ENCODE measurements around the gene HECTD4.
A peak's percentile ranks its signal among the peaks of the same experiment; 100 is the strongest.

The HECTD4 gene

GRCh38 chr12:112304436-112304835 is 77.8 kb downstream of the HECTD4 start:
- Histone ChIP-seq H3K79me2 (ENCODE audit: insufficient read depth, low read depth) (no peaks in the 10 kb centered on the region), H3K27me3 (ENCODE audit: insufficient read depth, low read depth) (no peaks in the 10 kb centered on the region), H3K9ac (no peak overlapping the region), H3K36me3 (ENCODE audit: insufficient read depth) (no peaks in the 10 kb centered on the region; the same call in 1 of the 2 replicates), H3K4me3 (IDR thresholded peaks at IDR 0.05; ENCODE audit: insufficient read depth, low read depth, low read length) (no peak overlapping the region), H3K4me2 (no peak overlapping the region), H4K20me1 (ENCODE audit: insufficient read depth) (no peaks in the 10 kb centered on the region), H2AFZ (ENCODE audit: low read depth) (no peak overlapping the region), H3K27ac (no peak overlapping the region), H3K4me1 (ENCODE audit: low read depth, poor library complexity, severe bottlenecking) (peaks cover 18% of the 10 kb centered on the region)
- TF ChIP-seq CTCF (conservative IDR thresholded peaks at IDR 0.05; ENCODE audit: low read depth, low read length) = no peak

GRCh38 chr12:112303799-112304198 is 78.4 kb downstream of the HECTD4 start:
- Histone ChIP-seq H3K4me1 (ENCODE audit: low read depth, poor library complexity, severe bottlenecking) (peaks cover 18% of the 10 kb centered on the region), H3K4me2 (no peak overlapping the region; the same call in 1 of the 2 replicates), H3K36me3 (ENCODE audit: insufficient read depth) (no peaks in the 10 kb centered on the region; the same call in 1 of the 2 replicates), H3K27ac (peak overlapping the region; percentile 41; the same call in 1 of the 2 replicates), H2AFZ (ENCODE audit: low read depth) (no peak overlapping the region), H3K79me2 (ENCODE audit: insufficient read depth, low read depth) (no peaks in the 10 kb centered on the region), H4K20me1 (ENCODE audit: insufficient read depth) (no peaks in the 10 kb centered on the region), H3K9ac (no peak overlapping the region), H3K27me3 (ENCODE audit: insufficient read depth, low read depth) (no peaks in the 10 kb centered on the region), H3K4me3 (IDR thresholded peaks at IDR 0.05; ENCODE audit: insufficient read depth, low read depth, low read length) (no peak overlapping the region)
- TF ChIP-seq CTCF (conservative IDR thresholded peaks at IDR 0.05; ENCODE audit: low read depth, low read length) = no peak

- H2AFZ ChIP-seq (ENCODE audit: low read depth) = no peak overlapping the region
- peak overlapping the region; percentile 37; the same call in 1 of the 2 replicates for H3K4me2 ChIP-seq
- no peaks in the 10 kb centered on the region for H3K27me3 ChIP-seq (ENCODE audit: insufficient read depth, low read depth)
- TF ChIP-seq CTCF (conservative IDR thresholded peaks at IDR 0.05; ENCODE audit: low read depth, low read length) = no peak
- no peak overlapping the region for H3K9ac ChIP-seq
- H3K4me3 ChIP-seq (IDR thresholded peaks at IDR 0.05; ENCODE audit: insufficient read depth, low read depth, low read length) = no peak overlapping the region
- H3K27ac ChIP-seq = peak overlapping the region; percentile 41; the same call in 1 of the 2 replicates
- H3K79me2 ChIP-seq (ENCODE audit: insufficient read depth, low read depth) = no peaks in the 10 kb centered on the region
- H3K4me1 ChIP-seq (ENCODE audit: low read depth, poor library complexity, severe bottlenecking) = peaks cover 18% of the 10 kb centered on the region
- no peaks in the 10 kb centered on the region for H4K20me1 ChIP-seq (ENCODE audit: insufficient read depth)
- H3K36me3 ChIP-seq (ENCODE audit: insufficient read depth) = no peaks in the 10 kb centered on the region; the same call in 1 of the 2 replicates
Measured at GRCh38 chr12:112303004-112303403, 79.2 kb downstream of the HECTD4 start.

GRCh38 chr12:112299704-112300103 is 82.5 kb downstream of the HECTD4 start:
- H3K4me3 ChIP-seq (IDR thresholded peaks at IDR 0.05; ENCODE audit: insufficient read depth, low read depth, low read length) = no peak overlapping the region
- no peak overlapping the region for H3K4me2 ChIP-seq
- peaks cover 18% of the 10 kb centered on the region for H3K4me1 ChIP-seq (ENCODE audit: low read depth, poor library complexity, severe bottlenecking)
- H3K36me3 ChIP-seq (ENCODE audit: insufficient read depth) = no peaks in the 10 kb centered on the region; the same call in 1 of the 2 replicates
- no peak overlapping the region for H3K9ac ChIP-seq
- no peaks in the 10 kb centered on the region for H4K20me1 ChIP-seq (ENCODE audit: insufficient read depth)
- H3K27ac ChIP-seq = no peak overlapping the region
- no peak for TF ChIP-seq CTCF (conservative IDR thresholded peaks at IDR 0.05; ENCODE audit: low read depth, low read length)
- H3K27me3 ChIP-seq (ENCODE audit: insufficient read depth, low read depth) = no peaks in the 10 kb centered on the region
- H2AFZ ChIP-seq (ENCODE audit: low read depth) = no peak overlapping the region
- H3K79me2 ChIP-seq (ENCODE audit: insufficient read depth, low read depth) = no peaks in the 10 kb centered on the region

All from KMS-11 (cell line).